Dedifferentiated amniotic fluid mesenchymal stem cell (primary cell): ENCODE measurements around the gene YPEL2.

Source experiments
- DNase-seq: peaks from one replicate; pipeline ENCODE4 v3.0.0-alpha.2; 2016; ENCODE audit errors: extremely low spot score

Gene YPEL2

GRCh38 chr17:59433586-59433985 is 102.1 kb downstream of the YPEL2 start:
- no peak for DNase-seq

- no peak for DNase-seq
Observed at GRCh38 chr17:59434429-59434828, 103.0 kb downstream of the YPEL2 start.

GRCh38 chr17:59435238-59435637 is 103.8 kb downstream of the YPEL2 start:
- DNase-seq: peak; percentile 91

GRCh38 chr17:59436900-59437299 is 105.4 kb downstream of the YPEL2 start:
- DNase-seq: no peak

- DNase-seq: no peak
Observed at GRCh38 chr17:59437791-59438281, 106.4 kb downstream of the YPEL2 start.

- DNase-seq: no peak
Observed at GRCh38 chr17:59439262-59439661, 107.8 kb downstream of the YPEL2 start.

GRCh38 chr17:59439741-59440211 is 108.3 kb downstream of the YPEL2 start:
- no peak for DNase-seq

GRCh38 chr17:59440757-59441463 is 109.5 kb downstream of the YPEL2 start:
- peak; percentile 88 for DNase-seq

- DNase-seq: no peak
Observed at GRCh38 chr17:59441464-59442096, 110.1 kb downstream of the YPEL2 start.

- no peak for DNase-seq
Observed at GRCh38 chr17:59443106-59443505, 111.7 kb downstream of the YPEL2 start.
